HG02763 (cell line): Measurements from ENCODE around the gene RNF213.
"Not testable (repeated sequence)": the region's sequence is repeated elsewhere in the genome, so short reads cannot be mapped to it uniquely, and the experiment has no call there.

ENCODE experiments used
- ATAC-seq: cut with Tn5 transposase; IDR thresholded peaks from one replicate; pipeline ENCODE4 v1.9.1; 2021; ENCODE audit warnings: mild to moderate bottlenecking, moderate library complexity; ENCODE audit not compliant: unreplicated experiment

RNF213 gene

GRCh38 chr17:80267391-80267790, 6.7 kb downstream of the RNF213 start:
- ATAC-seq = no peak

- ATAC-seq = no peak
These were observed 7.8 kb downstream of the RNF213 start for GRCh38 chr17:80268427-80268826.

GRCh38 chr17:80269405-80269807, 8.8 kb downstream of the RNF213 start:
- ATAC-seq = no peak

GRCh38 chr17:80270104-80270503, 9.5 kb downstream of the RNF213 start:
- ATAC-seq = no peak

GRCh38 chr17:80270836-80271235, 10.2 kb downstream of the RNF213 start:
- ATAC-seq = no peak

GRCh38 chr17:80272366-80272765, 11.7 kb downstream of the RNF213 start:
- ATAC-seq = no peak

- ATAC-seq = no peak
These were observed 13.7 kb downstream of the RNF213 start for GRCh38 chr17:80274331-80274730.

- ATAC-seq = no peak
These were observed 14.3 kb downstream of the RNF213 start for GRCh38 chr17:80274871-80275449.

- ATAC-seq = not testable (repeated sequence)
These were observed 15.2 kb downstream of the RNF213 start for GRCh38 chr17:80275857-80276256.

GRCh38 chr17:80277751-80278671, 17.4 kb downstream of the RNF213 start:
- no peak for ATAC-seq

GRCh38 chr17:80279895-80280294, 19.2 kb downstream of the RNF213 start:
- no peak for ATAC-seq

GRCh38 chr17:80281516-80281915, 20.9 kb downstream of the RNF213 start:
- ATAC-seq = no peak

GRCh38 chr17:80283116-80283852, 22.6 kb downstream of the RNF213 start:
- no peak for ATAC-seq

GRCh38 chr17:80284631-80285030, 24.0 kb downstream of the RNF213 start:
- ATAC-seq = no peak

GRCh38 chr17:80285237-80285920, 24.7 kb downstream of the RNF213 start:
- ATAC-seq = no peak

GRCh38 chr17:80286638-80286960, 25.9 kb downstream of the RNF213 start:
- no peak for ATAC-seq

GRCh38 chr17:80287038-80287437, 26.4 kb downstream of the RNF213 start:
- no peak for ATAC-seq

- no peak for ATAC-seq
These were observed 27.3 kb downstream of the RNF213 start for GRCh38 chr17:80287806-80288567.

GRCh38 chr17:80289616-80290015, 29.0 kb downstream of the RNF213 start:
- ATAC-seq = no peak

- ATAC-seq = no peak
These were observed 29.5 kb downstream of the RNF213 start for GRCh38 chr17:80290156-80290555.
